DND-41 (cell line): Measurements from ENCODE around the gene SDHAF3.

Source experiments
- EZH2 ChIP-seq: IDR thresholded peaks from 3 replicates; pipeline ENCODE4 v1.6.1; 2012; ENCODE audit warnings: borderline replicate concordance, low read depth, mild to moderate bottlenecking, moderate library complexity, low read length, inconsistent platforms; ENCODE audit not compliant: severe bottlenecking
- TF ChIP-seq, protein P1 (sequence below): IDR thresholded peaks from 2 replicates; pipeline ENCODE4 v1.5.1; 2012; ENCODE audit warnings: borderline replicate concordance, low read length, moderate library complexity, mild to moderate bottlenecking; ENCODE audit not compliant: poor library complexity, severe bottlenecking; ENCODE audit errors: extremely low read depth

GRCh38 chr7:97075928-97076327 is 41.6 kb upstream of the SDHAF3 start:
- TF ChIP-seq, protein P1, sequence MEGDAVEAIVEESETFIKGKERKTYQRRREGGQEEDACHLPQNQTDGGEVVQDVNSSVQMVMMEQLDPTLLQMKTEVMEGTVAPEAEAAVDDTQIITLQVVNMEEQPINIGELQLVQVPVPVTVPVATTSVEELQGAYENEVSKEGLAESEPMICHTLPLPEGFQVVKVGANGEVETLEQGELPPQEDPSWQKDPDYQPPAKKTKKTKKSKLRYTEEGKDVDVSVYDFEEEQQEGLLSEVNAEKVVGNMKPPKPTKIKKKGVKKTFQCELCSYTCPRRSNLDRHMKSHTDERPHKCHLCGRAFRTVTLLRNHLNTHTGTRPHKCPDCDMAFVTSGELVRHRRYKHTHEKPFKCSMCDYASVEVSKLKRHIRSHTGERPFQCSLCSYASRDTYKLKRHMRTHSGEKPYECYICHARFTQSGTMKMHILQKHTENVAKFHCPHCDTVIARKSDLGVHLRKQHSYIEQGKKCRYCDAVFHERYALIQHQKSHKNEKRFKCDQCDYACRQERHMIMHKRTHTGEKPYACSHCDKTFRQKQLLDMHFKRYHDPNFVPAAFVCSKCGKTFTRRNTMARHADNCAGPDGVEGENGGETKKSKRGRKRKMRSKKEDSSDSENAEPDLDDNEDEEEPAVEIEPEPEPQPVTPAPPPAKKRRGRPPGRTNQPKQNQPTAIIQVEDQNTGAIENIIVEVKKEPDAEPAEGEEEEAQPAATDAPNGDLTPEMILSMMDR, result no peak
- no peak for TF ChIP-seq EZH2
